Left cardiac atrium (tissue), 4 donors: ENCODE results near the gene EML4. TPM values are rescaled to one million over a fixed set of nuclear protein-coding genes. Genes with fewer than 3 reads are reported as not detected.

Source experiments
- ATAC-seq, 2 donors: fragments of 200-7000 bp; cut with Tn5 transposase; one replicate each; pipeline ENCODE4 v1.9.1; 2020; ENCODE audit warnings: mild to moderate bottlenecking in 2 of 2, moderate library complexity in 2 of 2
- DNase-seq: peaks from one replicate; pipeline ENCODE4 v3.0.0-alpha.2; 2020
- intact Hi-C, 2 donors: fragments of 100-400 bp; cut with DNase I; formaldehyde crosslinking; loops; one replicate each; pipeline versions ENCODE4 v1.14.1 to v1.15.1; 2022 to 2023
- total RNA-seq, 2 donors: library from RNA; stranded (reverse); fragmentation: NEBNext Ultra II Directional; extraction: Animal tissue kit (Norgen Biotek cat#: 25700); gene quantifications; one replicate each; pipeline ENCODE4 v1.2.1, GENCODE V29; 2021
- donor health status: DM: no; HTN: yes; CAD: no.
- donor health status: DM: no; HTN: yes; CAD: no; lungs with severe emphysema.
- donor health status: DM: yes; HTN: yes; CAD: no.
- donor health status: Dilated cardiomyopathy.

The EML4 gene
- total RNA-seq, 2 donors from 2014 or later = 8.5 to 12.4 TPM

DNA sequence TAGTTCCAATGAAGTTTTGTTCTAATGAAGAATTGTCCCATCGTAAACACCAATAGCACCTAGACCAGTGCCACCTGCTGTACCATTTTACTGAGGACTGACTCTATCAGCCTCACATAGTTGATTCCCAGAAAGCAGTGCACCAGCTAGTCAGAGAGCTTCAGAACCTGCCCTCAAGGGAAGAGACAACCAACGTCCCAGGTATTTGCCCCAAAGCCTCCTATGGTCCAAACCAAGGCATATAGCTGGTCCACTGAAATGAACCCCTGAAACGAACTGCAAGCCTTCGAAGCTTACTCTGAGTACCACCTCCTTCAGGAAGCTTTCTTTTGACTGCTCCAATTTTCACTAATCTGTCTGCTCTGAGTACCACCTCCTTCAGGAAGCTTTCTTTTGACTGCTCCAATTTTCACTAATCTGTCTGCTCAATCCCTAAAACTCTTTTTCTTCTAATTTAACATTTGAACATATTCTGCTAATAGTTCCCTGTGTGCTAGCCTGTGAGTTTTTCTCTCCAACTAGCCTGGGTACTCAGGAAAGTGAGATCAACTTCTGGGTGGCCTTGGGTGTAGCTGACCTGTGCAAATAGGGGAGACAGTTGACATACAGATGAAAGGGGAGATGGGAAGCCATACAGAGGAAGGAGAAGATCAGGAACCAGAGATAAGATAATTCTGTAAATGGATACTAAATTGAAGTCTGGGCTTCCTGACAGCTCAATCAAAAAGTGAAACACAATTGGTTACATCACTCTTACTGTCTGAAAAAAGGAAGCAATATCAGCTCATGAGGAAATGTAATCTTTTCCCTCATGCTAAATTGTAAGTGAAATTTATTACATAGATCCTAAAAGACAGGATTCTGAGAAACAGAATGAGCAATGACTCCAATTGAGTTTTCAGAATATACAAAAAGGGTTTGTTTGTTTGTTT, 33.5 kb upstream of the EML4 start:
- intact Hi-C loops = no loop called here
- ATAC-seq (no peak), DNase-seq (no peak)

DNA sequence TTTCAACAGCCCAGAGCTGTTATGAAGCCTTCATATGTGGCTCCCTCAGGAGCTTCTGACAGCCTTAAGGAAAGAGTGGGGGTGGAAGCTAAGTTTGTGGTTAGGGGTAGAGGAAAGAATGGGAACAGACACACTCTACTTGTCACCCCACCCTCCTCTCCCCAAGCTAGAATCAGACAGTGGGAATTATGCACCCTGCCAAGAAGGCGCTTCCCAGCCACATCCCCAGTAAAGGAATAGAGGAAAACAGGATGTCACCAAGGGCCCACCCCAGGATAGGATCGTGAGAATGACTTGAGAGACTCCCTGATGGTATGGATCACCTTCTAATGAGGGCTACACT, 32.4 kb upstream of the EML4 start:
- intact Hi-C loops = no loop called here
- ATAC-seq = no peak
- no peak for DNase-seq

DNA sequence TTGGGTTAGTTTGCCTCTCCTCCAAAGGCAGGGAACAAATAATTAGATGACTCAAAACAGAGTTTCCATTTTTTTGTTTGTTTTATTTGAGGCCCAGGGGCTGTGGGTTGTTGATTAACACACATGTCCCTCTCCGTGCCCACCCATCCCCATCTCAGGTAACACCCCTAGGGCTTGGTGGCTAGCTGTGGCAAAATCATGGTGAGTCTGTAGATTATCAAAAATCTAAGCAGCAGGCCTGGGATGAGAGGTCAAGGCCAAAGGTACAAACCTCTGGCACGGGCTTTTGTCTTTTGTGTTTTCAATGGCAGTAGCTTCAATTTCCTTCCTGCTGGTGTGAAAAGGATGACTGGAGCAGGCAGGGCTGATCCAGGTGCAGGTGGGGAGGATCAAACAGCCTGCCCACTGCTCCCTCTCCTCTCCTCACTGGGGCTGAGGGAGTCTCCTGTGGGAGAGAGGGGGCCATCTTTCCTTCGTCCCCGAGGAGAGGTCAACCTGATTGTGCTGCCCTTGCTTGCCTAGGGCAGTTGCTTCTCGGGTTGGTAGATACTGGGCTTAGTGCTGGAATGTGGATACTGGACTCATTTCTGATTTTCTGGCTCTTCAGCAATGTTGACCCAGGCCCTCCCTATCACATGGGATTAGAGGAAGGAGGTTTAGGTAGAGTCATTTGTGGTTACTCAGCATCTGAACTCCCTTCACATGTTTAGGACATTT, 31.9 kb upstream of the EML4 start:
- DNase-seq = no peak
- intact Hi-C loops = no loop called here
- no peak for ATAC-seq

DNA sequence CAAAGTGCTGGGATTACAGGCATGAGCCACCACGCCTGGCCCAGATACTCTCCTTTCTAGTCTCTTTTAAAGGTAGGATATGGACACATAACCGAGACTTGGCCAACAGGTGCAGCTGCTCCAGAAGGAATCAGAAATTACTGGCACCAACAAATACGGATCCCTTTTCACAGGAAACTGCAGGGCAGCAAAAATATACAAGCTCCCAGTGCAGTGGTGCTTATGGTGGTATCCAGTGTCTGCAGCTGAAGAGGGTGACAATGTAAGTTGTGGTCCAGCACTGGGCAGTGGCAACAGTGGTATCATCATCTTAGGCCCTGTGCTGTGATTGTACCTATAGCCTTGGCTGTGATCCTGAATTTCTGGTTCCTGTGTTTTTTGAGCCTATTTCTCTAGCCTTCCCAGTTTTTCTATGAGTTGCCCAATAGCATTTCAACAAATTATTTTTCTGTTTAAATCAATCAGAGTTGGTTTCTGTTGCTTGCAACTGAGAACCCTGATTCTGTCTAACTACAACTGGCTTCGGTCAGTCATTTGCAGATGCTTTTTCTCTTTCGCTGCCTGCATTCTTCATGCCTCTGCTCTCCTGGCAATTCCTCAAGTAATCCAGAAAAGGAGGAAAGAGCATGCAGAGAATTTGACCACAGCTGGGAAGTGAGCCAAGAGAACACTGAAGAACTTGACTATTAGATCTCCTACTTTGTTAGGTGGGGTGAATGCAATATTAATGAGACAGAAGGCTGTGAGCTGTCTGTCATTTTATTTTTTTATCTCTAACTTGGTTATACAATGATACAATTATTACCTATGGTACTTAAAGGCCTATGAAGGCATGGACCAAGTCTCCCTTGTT, 30.8 kb upstream of the EML4 start:
- peak; percentile 33 to 50 for ATAC-seq
- intact Hi-C loops = no loop called here
- DNase-seq = no peak

DNA sequence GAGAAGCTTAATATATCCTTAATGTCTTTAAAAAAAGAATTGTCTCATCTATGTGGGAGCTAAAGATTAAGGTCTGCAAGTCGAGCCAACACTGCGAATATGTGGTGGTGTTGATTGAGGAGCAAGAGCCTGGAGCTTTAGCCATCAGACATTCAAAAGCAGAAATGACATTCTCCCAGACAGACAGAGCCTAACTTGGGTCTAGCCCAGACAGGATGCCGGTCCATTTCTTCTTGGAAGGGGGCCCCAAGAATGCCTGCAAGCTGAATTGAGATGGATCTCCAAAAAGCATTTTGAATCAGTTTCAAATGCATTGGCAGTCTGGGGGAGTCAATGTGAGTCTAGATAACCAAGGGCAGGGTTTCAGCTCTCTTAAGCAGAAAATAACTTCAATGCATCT, 30.1 kb upstream of the EML4 start:
- peak; percentile 29 to 31 for ATAC-seq
- DNase-seq = no peak
- intact Hi-C loops = no loop called here

DNA sequence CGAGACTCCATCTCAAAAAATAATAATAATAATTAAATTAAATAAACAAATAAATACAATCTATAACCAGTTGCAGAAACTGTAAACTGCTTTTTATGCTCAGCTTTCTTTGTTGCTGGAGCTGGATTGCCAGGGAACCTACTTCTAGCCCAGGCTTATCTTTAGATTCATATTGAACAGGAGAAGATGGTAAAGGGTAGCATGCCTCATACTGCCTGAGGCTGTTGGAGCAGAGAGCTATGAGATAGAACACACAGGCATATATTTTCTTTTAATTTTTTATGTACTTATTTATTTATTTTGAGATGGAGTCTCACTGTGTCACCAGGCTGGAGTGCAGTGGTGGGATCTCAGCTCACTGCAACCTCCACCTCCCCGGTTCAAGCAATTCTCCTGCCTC, 28.7 kb upstream of the EML4 start:
- ATAC-seq (no peak), DNase-seq (no peak)
- intact Hi-C loops = no loop called here

DNA sequence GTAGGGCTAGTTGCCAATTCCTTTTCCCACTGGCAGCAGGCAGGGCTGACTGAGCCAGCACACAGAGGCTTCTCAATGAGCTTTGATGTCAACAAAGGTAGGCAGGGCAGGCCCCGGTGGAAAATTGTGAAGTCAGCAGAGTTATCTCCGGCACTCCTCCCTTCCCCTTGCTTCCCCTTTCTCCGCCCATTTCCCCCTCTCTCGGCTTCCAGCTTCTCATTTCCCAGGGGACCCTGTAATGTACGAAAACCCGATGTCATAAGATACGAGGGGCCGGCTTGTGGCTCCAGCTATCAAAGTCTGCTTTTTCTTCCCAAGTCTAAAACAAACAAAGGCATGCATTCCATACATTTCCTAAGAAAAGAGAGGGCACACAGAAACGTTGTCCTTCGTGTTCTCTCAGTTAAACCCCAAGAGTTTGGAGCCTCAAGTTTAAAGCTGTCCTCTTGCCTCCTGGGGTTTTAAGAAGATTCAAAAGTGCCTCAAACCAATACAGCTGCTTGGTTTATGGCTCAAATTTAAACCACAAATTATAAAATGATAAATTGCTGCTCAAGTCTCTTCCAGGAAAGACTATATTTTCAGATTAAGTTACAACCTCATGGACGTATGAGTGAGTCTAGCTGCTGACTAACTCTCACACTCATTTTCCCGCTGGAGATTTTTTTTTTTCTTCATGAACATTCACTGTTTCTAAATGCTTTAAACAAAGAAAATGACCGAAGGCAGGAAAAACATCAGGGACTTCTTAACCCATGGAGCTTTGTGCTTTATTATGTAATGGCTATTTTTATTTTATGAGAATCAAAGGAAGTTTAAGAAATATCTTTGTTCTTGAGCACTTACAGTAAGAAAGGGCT, 27.2 kb upstream of the EML4 start:
- peak; percentile 67 for DNase-seq
- intact Hi-C loops = no loop called here
- ATAC-seq = peak; percentile 72 to 83

DNA sequence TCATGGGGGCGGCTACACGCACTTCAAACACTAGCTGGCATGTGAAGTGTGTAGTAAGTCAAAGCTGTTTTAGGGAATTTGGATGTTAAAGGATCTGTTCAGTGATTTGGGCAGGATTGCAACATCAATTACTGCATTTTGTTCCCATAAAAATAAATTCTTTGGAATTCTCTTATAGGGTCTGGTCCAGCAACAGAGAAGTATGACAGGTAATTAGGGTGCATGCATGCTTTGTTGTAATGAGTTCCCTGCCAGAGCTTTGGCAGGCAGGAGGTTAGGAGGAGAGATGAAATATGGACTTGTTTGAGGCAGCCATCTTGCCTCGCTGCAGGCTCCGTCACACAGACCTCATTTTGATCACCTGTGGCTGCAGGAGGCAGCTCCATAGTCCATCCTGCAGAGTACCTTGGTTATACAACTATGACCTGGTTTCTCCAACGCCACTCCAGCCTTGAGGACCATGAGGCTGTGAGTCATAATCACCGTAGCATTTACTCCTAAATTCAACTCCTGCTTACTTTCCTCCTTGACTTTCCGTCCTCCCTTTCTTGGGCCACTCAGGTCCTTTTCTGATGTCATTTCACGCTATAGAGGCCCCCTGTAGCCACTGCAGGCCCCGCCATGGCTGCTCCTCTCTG, 26.5 kb upstream of the EML4 start:
- ATAC-seq = no peak
- no peak for DNase-seq
- intact Hi-C loops = no loop called here

DNA sequence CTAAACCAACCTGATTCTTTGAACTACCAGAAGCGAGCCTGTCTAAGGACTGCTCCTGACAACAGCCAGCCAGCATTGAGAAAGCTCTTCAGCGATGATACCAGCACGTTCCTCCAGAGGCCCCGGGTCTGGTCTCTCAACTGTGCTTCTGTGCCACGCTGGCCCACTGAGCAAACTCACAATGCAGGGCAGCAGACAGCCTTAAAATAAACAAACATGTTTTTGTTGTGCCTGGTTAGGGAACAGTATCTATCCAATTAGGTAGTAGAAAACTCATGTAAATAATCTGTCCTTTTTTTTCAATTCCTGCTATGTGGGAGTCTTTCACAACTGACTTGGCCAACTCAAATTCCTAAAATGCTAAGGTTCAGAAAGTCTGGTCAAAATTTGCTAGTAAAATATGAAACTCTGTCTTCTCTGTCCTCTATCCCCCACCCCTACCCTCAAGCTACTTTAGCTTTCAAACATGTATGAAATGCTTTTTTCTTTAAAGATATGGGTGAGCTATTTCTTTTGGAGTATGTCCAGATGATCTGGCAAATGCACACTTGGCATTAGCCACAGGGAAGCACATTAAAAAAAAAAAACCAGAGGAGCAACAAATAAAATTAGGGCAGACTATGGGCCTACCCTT, 21.4 kb upstream of the EML4 start:
- intact Hi-C loops = no loop called here
- peak; percentile 70 to 76 for ATAC-seq
- DNase-seq = no peak

DNA sequence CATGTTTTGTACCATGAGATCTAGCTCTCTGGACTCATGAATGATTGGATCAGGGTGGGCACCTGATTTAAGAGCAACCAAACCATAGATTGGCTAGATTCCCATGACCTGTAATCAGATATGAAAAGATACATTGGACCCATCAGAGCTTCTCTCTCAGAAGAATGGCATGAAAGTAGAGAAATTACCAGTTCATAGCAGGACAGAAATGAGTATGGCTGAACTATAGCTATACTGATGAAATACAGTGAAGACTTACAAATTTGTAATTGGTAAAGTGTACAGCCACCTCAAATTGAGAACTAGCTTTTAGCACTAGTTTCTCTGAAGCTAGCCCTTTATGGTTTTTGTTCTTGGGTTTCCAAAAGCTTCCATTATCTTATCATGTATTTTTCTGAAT, 19.0 kb upstream of the EML4 start:
- ATAC-seq = no peak
- intact Hi-C loops = no loop called here

DNA sequence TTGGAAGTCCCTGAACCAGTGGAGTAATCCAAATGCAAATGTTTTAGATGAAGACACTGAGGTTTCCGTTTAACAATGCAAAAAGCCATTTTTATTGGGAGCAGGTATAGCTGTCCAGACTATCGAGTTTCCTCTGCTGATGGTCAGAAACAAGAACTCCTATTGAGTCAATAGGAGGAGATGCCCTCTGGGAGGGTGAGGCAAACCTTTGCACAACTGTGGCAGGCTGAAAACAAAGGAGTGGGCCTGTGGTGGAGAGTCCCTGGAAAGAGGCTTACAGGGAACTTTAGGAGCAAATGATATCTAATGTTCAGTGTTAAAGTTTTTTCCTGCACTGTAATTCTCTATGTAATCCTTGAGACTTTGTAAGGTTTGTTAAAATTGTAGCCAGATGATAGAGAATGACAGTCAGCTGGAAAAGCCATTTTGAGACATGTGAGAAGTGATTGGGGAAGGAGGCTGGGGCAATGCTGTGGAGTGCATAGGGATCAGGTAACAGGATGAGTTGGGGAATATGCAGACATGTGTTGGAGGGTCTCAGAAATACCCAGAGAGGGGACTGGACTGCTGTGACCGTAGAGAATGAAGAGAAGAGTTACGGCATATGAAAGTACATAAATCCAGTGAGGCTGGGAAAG, 15.1 kb upstream of the EML4 start:
- intact Hi-C loops = no loop called here
- DNase-seq (no peak), ATAC-seq (no peak)

More for the DNA sequence above, 19.0 kb upstream of the EML4 start:
- no peak for DNase-seq

DNA sequence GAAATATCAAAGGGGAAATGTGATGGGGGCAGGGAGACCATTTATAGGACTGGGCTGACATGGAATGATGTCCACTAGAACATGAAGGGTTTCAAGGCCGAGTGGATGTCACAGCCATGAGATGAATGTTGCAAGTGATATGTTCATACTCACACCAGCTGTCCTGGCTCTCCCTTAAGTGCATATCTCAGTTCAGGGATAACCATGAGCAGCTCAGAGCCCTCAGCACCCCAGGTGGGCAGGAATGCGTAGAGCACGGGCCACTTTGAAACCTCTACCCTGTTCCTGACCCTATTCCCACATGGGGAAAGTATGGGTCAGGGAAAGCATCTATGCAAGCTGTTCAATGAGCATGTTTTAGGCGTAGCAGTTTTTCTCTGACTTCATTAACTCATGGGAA, 12.4 kb upstream of the EML4 start:
- intact Hi-C loops = no loop called here
- DNase-seq (no peak), ATAC-seq (no peak)

DNA sequence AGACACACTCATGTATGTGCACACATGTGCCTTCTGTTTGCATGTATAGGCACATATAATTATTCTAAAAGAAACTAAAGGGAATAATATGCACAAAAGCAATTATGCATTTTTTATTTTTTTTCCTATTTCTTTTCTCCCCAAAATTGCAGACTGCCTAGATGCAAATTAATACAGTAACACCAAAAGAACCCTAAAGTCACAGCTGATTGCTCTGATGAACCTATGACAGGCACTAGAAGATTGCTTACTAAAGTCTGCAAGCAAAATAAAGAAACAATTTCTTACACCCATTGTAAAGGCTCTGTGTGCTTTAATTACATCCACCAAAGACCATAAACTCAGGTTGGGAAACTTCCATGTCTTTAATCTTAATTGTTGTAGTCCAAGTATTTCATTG, 7.7 kb upstream of the EML4 start:
- intact Hi-C loops = no loop called here
- ATAC-seq (no peak), DNase-seq (no peak)

DNA sequence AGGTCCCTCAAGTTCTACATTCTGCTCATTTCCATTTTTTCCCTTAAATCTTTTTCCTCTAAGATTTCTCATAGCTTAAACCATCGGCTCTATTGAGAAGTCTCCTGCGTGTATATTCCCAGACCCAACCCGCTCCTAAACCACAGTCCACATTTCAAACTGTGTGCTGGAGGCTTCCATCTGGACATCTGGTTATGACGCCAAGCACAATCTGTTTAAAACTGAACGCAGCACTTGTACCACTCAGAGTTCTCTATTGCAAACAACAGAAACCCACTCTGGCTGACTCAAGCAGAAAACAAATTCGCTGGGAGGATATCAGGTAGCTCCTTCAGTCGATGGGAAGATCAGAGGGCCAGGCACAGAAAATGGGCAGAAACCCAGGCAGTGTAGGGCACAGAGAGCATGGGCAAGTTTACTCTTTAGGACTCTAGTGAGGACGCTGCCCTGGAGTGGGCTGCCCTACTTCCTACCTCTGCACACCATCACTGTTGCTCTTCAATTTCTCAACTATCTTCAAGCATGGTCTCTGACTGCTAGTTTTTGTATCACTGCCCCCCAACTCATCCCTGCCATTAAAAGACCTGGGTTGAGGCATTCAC, 5.6 kb upstream of the EML4 start:
- no peak for DNase-seq
- intact Hi-C loops = no loop called here
- ATAC-seq = no peak

DNA sequence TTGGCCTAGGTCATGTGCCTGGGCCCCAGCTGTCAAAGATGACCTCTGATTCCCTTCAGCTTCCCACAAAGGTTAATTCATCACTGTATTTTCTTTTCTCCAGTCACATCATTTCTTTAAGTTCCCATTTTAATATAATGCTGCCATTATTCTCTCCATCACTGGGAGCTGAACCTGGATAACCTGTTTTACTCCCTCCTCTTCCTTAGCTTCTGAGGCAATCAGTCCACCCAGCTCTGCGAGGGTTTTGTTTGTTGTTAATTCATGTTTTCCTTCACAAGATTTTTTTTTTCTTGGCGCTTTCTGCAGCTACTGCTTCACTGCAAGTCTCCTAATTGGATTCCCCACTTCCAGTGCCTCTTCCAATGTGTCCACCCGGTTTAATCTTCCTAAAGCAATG, 5.1 kb upstream of the EML4 start:
- DNase-seq (no peak), ATAC-seq (no peak)
- intact Hi-C loops = no loop called here

DNA sequence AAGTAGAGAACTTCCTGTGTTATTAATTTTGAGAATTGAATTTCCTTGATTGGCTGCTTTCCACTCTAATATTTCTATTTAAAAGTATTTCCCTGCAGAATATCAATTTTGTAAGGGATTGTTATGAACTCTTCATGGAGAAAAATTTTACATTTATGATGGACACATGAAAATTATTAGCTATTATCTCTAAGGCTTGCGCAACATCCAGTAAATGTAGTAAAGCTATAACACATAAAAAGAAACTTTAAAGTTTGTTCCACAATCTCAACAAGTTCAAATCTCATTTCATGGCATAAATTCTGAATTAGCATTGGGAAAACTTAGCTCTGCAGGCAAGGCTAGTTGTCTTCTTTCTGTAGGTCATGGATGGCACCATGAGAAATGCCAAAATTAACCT, 4.2 kb upstream of the EML4 start:
- DNase-seq = no peak
- intact Hi-C loops = no loop called here
- no peak for ATAC-seq

DNA sequence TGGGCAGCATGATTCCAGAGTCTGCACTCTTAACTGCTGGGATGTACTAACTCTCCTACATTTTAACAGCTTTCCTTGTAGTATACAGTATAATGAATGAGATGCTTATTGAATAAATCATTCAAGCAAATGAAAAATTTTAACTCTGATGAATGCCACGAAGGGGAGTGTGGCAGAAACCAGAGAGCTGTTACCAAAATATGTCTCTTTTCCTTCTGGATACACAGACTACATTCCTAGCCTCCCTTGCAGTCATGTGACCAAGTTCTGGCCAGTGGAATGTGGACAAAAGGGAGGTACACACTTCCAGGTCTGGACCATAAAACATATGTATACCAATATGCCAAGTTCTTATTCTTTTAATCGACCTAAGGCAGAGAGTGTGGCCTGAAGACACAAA, 1.7 kb upstream of the EML4 start:
- DNase-seq (no peak), ATAC-seq (no peak)
- intact Hi-C loops = no loop called here
